Stimulated activated CD4-positive, alpha-beta T cell treated with anti-CD3 and anti-CD28 coated beads, Interleukin-4, amount 100 ng/mL, for 4 hours (primary cell): ENCODE data around the gene WDR43.

ENCODE experiments used
- DNase-seq, 2 experiments: peaks; one replicate each; pipeline ENCODE4 v3.0.0-alpha.2; 2020

WDR43 gene

GRCh38 chr2:28894470-28895188 is at the start of gene WDR43:
Gene WDR43 (plus strand): TSS chr2:28894667. CDS start chr2:28894699, 32 bp downstream.
- peak; percentile 97 to 98 for DNase-seq

- DNase-seq, result no peak
Observed at GRCh38 chr2:28855193-28855592, 39.3 kb upstream of the WDR43 start.

- DNase-seq, result no peak
Observed at GRCh38 chr2:28855977-28856376, 38.5 kb upstream of the WDR43 start.

- no peak for DNase-seq
Observed at GRCh38 chr2:28868611-28869010, 25.9 kb upstream of the WDR43 start.

GRCh38 chr2:28869494-28870145 is 24.8 kb upstream of the WDR43 start:
- no peak for DNase-seq

GRCh38 chr2:28870146-28870891 is 24.1 kb upstream of the WDR43 start, which contains the start of gene TRMT61B:
Gene TRMT61B (minus strand): TSS chr2:28870309. CDS start chr2:28870277, 32 bp downstream.
- peak; percentile 96 for DNase-seq

GRCh38 chr2:28871620-28872019 is 22.8 kb upstream of the WDR43 start:
- DNase-seq, result no peak

GRCh38 chr2:28880193-28880592 is 14.3 kb upstream of the WDR43 start:
- DNase-seq, result no peak

- DNase-seq, result no peak
Observed at GRCh38 chr2:28893488-28893887, 979 bp upstream of the WDR43 start.

GRCh38 chr2:28895189-28895893 is 874 bp downstream of the WDR43 start:
- DNase-seq, result peak; percentile 47 to 51

- DNase-seq, result no peak
Observed at GRCh38 chr2:28896906-28897305, 2.4 kb downstream of the WDR43 start.

GRCh38 chr2:28898048-28898447 is 3.6 kb downstream of the WDR43 start:
- DNase-seq, result no peak

- DNase-seq, result no peak
Observed at GRCh38 chr2:28901202-28901601, 6.7 kb downstream of the WDR43 start.

GRCh38 chr2:28901841-28902240 is 7.4 kb downstream of the WDR43 start:
- no peak for DNase-seq

GRCh38 chr2:28902584-28902983 is 8.1 kb downstream of the WDR43 start:
- DNase-seq, result no peak

- DNase-seq, result no peak
Observed at GRCh38 chr2:28904295-28904694, 9.8 kb downstream of the WDR43 start.

GRCh38 chr2:28904802-28905457 is 10.5 kb downstream of the WDR43 start:
- no peak for DNase-seq

- no peak for DNase-seq
Observed at GRCh38 chr2:28905533-28905932, 11.1 kb downstream of the WDR43 start.

- DNase-seq, result no peak
Observed at GRCh38 chr2:28906376-28906775, 11.9 kb downstream of the WDR43 start.

GRCh38 chr2:28906821-28907220 is 12.4 kb downstream of the WDR43 start:
- no peak for DNase-seq

- DNase-seq, result no peak
Observed at GRCh38 chr2:28908172-28908571, 13.7 kb downstream of the WDR43 start.

GRCh38 chr2:28909655-28910353 is 15.3 kb downstream of the WDR43 start:
- no peak for DNase-seq
